Neural progenitor cell (in vitro differentiated cells): ENCODE measurements around the gene USP14. TPM values are rescaled to one million over a fixed set of nuclear protein-coding genes. Genes with fewer than 3 reads are reported as not detected.
A peak's percentile ranks its signal among the peaks of the same experiment; 100 is the strongest.

ENCODE experiments used
- DNase-seq: peaks from one replicate; pipeline ENCODE4 v3.0.0-alpha.2; 2016; ENCODE audit warnings: low spot score
- H2AFZ ChIP-seq: fragments of 200-600 bp; sonication (generic); replicated peaks from 2 replicates; pipeline ENCODE4 v1.6.1; 2016; ENCODE audit warnings: antibody characterized with exemption
- H3F3A ChIP-seq: fragments of 200-600 bp; sonication (generic); 2 replicates; pipeline ENCODE4 v1.6.1; 2016; ENCODE audit warnings: antibody characterized with exemption, low read depth
- H3K27ac ChIP-seq: fragments of 200-600 bp; sonication (generic); 2 replicates; pipeline ENCODE4 v1.5.1; 2016; ENCODE audit warnings: mild to moderate bottlenecking
- H3K27me3 ChIP-seq: fragments of 200-600 bp; sonication (generic); 2 replicates; pipeline ENCODE4 v1.6.1; 2016; ENCODE audit warnings: mild to moderate bottlenecking, moderate library complexity
- H3K36me3 ChIP-seq: fragments of 200-600 bp; sonication (generic); 2 replicates; pipeline ENCODE4 v1.5.1; 2016
- H3K4me1 ChIP-seq: fragments of 200-600 bp; sonication (generic); 2 replicates; pipeline ENCODE4 v1.6.1; 2016; ENCODE audit warnings: mixed run types
- H3K4me2 ChIP-seq: fragments of 200-600 bp; sonication (generic); 2 replicates; pipeline ENCODE4 v1.6.1; 2016
- H3K4me3 ChIP-seq: fragments of 200-600 bp; sonication (generic); 2 replicates; pipeline ENCODE4 v1.5.1; 2016
- H3K79me2 ChIP-seq: fragments of 200-600 bp; sonication (generic); 2 replicates; pipeline ENCODE4 v1.6.1; 2016; ENCODE audit warnings: low read depth
- H3K9ac ChIP-seq: fragments of 200-600 bp; sonication (generic); 2 replicates; pipeline ENCODE4 v1.6.1; 2016
- H3K9me3 ChIP-seq: fragments of 200-600 bp; sonication (generic); 2 replicates; pipeline ENCODE4 v1.5.1; 2016; ENCODE audit warnings: low read depth
- H4K20me1 ChIP-seq: fragments of 200-600 bp; sonication (generic); 2 replicates; pipeline ENCODE4 v1.6.1; 2016; ENCODE audit warnings: low read depth
- H3K27ac Mint-ChIP-seq: 3 replicates; pipeline ENCODE4 v1.8.0; 2021; ENCODE audit warnings: mixed read lengths
- H3K27me3 Mint-ChIP-seq: 2 replicates; pipeline ENCODE4 v1.8.0; 2022; ENCODE audit warnings: low read depth, mild to moderate bottlenecking, inconsistent platforms, moderate library complexity, mixed read lengths; ENCODE audit not compliant: insufficient read depth
- H3K36me3 Mint-ChIP-seq: 3 replicates; pipeline ENCODE4 v1.8.0; 2021; ENCODE audit warnings: mixed read lengths
- H3K4me1 Mint-ChIP-seq: 3 replicates; pipeline ENCODE4 v1.8.0; 2021; ENCODE audit warnings: mixed read lengths
- H3K4me3 Mint-ChIP-seq: 3 replicates; pipeline ENCODE4 v1.8.0; 2021; ENCODE audit warnings: mild to moderate bottlenecking, moderate library complexity, mixed read lengths
- H3K9me3 Mint-ChIP-seq: 3 replicates; pipeline ENCODE4 v1.8.0; 2020; ENCODE audit warnings: mixed read lengths
- CTCF ChIP-seq: fragments of 200-600 bp; sonication (generic); IDR thresholded peaks from 2 replicates; pipeline ENCODE4 v1.5.1; 2017; ENCODE audit warnings: antibody characterized with exemption, mild to moderate bottlenecking
- EZH2 ChIP-seq: fragments of 200-600 bp; sonication (generic); IDR thresholded peaks from 2 replicates; pipeline ENCODE4 v1.6.1; 2017; ENCODE audit warnings: antibody characterized with exemption, mild to moderate bottlenecking, moderate library complexity
- EZH2phosphoT487 ChIP-seq: fragments of 200-600 bp; sonication (generic); IDR thresholded peaks from 2 replicates; pipeline ENCODE4 v1.6.1; 2017; ENCODE audit warnings: antibody characterized with exemption
- total RNA-seq: library from RNA; depleted of rRNA; stranded (reverse); fragments of >200 nt; gene quantifications from 2 replicates; pipeline ENCODE4 v1.2.3, GENCODE V29; 2015; ENCODE audit warnings: low replicate concordance

USP14 gene
- total RNA-seq, 1 donor from 2014 or later = 38.9 TPM

- DNase-seq = no peak
- Histone ChIP-seq H3K4me2 (peak overlapping the region; percentile 85), H3K27me3 (peaks cover 10% of the 10 kb centered on the region), H3F3A (no peaks in the 10 kb centered on the region), H3K4me3 (no peak overlapping the region), H3K9me3 (no peaks in the 10 kb centered on the region), H2AFZ (no peak overlapping the region), H3K4me1 (peaks cover 9% of the 10 kb centered on the region), H4K20me1 (peaks cover 35% of the 10 kb centered on the region), H3K79me2 (peaks cover 76% of the 10 kb centered on the region), H3K36me3 (peaks cover 8% of the 10 kb centered on the region), H3K9ac (no peak overlapping the region), H3K27ac (no peak overlapping the region)
- peaks cover 16% of the 10 kb centered on the region for H3K4me1 Mint-ChIP-seq
- peak overlapping the region; percentile 96 for H3K4me3 Mint-ChIP-seq
- TF ChIP-seq CTCF (no peak), EZH2phosphoT487 (no peak), EZH2 (no peak)
- peaks cover 5% of the 10 kb centered on the region for H3K27me3 Mint-ChIP-seq
- H3K27ac Mint-ChIP-seq = no peak overlapping the region
- peaks cover 24% of the 10 kb centered on the region for H3K36me3 Mint-ChIP-seq
- H3K9me3 Mint-ChIP-seq = no peaks in the 10 kb centered on the region
These were observed 2.6 kb downstream of the USP14 start for GRCh38 chr18:160831-161570.

GRCh38 chr18:172361-172760 lies 14.0 kb downstream of the USP14 start:
- peaks cover 18% of the 10 kb centered on the region for H3F3A ChIP-seq
- H2AFZ ChIP-seq = no peak overlapping the region
- peaks cover 27% of the 10 kb centered on the region for H3K36me3 Mint-ChIP-seq
- H3K9me3 ChIP-seq = no peaks in the 10 kb centered on the region
- peaks cover 22% of the 10 kb centered on the region for H3K4me1 Mint-ChIP-seq
- H3K27ac ChIP-seq = peak overlapping the region; percentile 81
- peaks cover 56% of the 10 kb centered on the region for H3K79me2 ChIP-seq
- no peaks in the 10 kb centered on the region for H3K27me3 ChIP-seq
- no peak overlapping the region for H3K9ac ChIP-seq
- H3K4me3 Mint-ChIP-seq = no peak overlapping the region
- H3K4me1 ChIP-seq = peaks cover 11% of the 10 kb centered on the region
- TF ChIP-seq EZH2phosphoT487 = no peak
- TF ChIP-seq EZH2 = no peak
- TF ChIP-seq CTCF = no peak
- peak overlapping the region; percentile 85 for H3K27ac Mint-ChIP-seq
- peaks cover 23% of the 10 kb centered on the region for H4K20me1 ChIP-seq
- H3K27me3 Mint-ChIP-seq = peaks cover 3% of the 10 kb centered on the region
- peak overlapping the region; percentile 70 for H3K4me2 ChIP-seq
- DNase-seq = peak; percentile 61
- no peaks in the 10 kb centered on the region for H3K9me3 Mint-ChIP-seq
- H3K4me3 ChIP-seq = no peak overlapping the region
- no peaks in the 10 kb centered on the region for H3K36me3 ChIP-seq

- Mint-ChIP-seq H3K4me3 (no peak overlapping the region), H3K4me1 (no peaks in the 10 kb centered on the region), H3K36me3 (peaks cover 17% of the 10 kb centered on the region), H3K27me3 (no peaks in the 10 kb centered on the region), H3K27ac (no peak overlapping the region), H3K9me3 (no peaks in the 10 kb centered on the region)
- DNase-seq = no peak
- Histone ChIP-seq H3K79me2 (peaks cover 59% of the 10 kb centered on the region), H3K9me3 (no peaks in the 10 kb centered on the region), H3K4me3 (no peak overlapping the region), H3K27ac (no peak overlapping the region), H3K4me2 (no peak overlapping the region), H3F3A (no peaks in the 10 kb centered on the region), H2AFZ (no peak overlapping the region), H3K9ac (no peak overlapping the region), H3K36me3 (peaks cover 11% of the 10 kb centered on the region), H3K4me1 (no peaks in the 10 kb centered on the region), H4K20me1 (peaks cover 17% of the 10 kb centered on the region), H3K27me3 (no peaks in the 10 kb centered on the region)
- no peak for TF ChIP-seq EZH2
- no peak for TF ChIP-seq CTCF
- TF ChIP-seq EZH2phosphoT487 = no peak
These were observed 21.1 kb downstream of the USP14 start for GRCh38 chr18:179499-179898.
